Transverse colon (tissue), 4 donors: Measurements from ENCODE around the gene RELL2.

Experiments used
- POLR2AphosphoS5 ChIP-seq, 3 donors: sonication (generic); formaldehyde crosslinking; IDR thresholded peaks; one replicate each; pipeline ENCODE4 v1.6.1; 2016; ENCODE audit warnings: antibody characterized with exemption in 3 of 3
- TF ChIP-seq, protein P1 (sequence below), 5 experiments: fragments of 200-600 bp in 3 of 5; fragments of 450-650 bp in 2 of 5; sonication (generic) in 3 of 5; IDR thresholded peaks; 1 replicate in 2 of 5; 2 replicates in 3 of 5; pipeline ENCODE4 v1.5.1; 2016 to 2017; ENCODE audit warnings: antibody characterized with exemption in 5 of 5, inconsistent platforms in 3 of 5, mild to moderate bottlenecking in 2 of 5, moderate library complexity in 1 of 5

DNA sequence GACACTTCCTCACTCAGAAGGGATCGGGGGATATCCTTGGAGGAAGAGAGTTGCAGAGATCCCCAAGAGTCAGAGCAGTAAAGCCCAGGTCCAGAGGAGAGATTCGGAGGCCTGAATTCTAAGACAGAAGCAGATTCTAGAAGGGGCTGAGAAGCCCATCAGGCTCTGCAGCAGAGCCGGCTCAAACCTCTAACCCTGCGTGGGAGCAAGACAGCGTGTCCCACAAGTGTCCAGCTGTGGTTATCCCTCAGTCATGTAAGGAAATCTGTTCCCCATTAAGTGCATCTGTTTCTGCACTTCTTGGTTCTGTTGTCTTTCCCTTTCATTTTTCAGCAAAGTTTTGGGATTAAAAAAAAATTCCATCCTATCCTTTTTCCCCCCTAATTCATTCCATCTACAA, 13.2 kb upstream of the RELL2 start:
- TF ChIP-seq, protein P1, sequence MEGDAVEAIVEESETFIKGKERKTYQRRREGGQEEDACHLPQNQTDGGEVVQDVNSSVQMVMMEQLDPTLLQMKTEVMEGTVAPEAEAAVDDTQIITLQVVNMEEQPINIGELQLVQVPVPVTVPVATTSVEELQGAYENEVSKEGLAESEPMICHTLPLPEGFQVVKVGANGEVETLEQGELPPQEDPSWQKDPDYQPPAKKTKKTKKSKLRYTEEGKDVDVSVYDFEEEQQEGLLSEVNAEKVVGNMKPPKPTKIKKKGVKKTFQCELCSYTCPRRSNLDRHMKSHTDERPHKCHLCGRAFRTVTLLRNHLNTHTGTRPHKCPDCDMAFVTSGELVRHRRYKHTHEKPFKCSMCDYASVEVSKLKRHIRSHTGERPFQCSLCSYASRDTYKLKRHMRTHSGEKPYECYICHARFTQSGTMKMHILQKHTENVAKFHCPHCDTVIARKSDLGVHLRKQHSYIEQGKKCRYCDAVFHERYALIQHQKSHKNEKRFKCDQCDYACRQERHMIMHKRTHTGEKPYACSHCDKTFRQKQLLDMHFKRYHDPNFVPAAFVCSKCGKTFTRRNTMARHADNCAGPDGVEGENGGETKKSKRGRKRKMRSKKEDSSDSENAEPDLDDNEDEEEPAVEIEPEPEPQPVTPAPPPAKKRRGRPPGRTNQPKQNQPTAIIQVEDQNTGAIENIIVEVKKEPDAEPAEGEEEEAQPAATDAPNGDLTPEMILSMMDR (IDR thresholded peaks at IDR 0.05): no peak
- no peak for TF ChIP-seq POLR2AphosphoS5 (IDR thresholded peaks at IDR 0.05)
